Left ventricle myocardium inferior (tissue), 1 donor: ENCODE measurements around the gene PTPRT. TPM values are rescaled to one million over a fixed set of nuclear protein-coding genes. Genes with fewer than 3 reads are reported as not detected.

Source experiments
- DNase-seq: peaks from one replicate; pipeline ENCODE4 v3.0.0-alpha.2; 2020
- H3K27ac ChIP-seq: fragments of 200-600 bp; replicated peaks from 2 replicates; pipeline ENCODE4 v1.8.0; 2021
- H3K27me3 ChIP-seq: fragments of 200-600 bp; 2 replicates; pipeline ENCODE4 v1.8.0; 2021; ENCODE audit warnings: low read depth
- H3K36me3 ChIP-seq: fragments of 200-600 bp; 2 replicates; pipeline ENCODE4 v1.8.0; 2021
- H3K4me1 ChIP-seq: fragments of 200-600 bp; 2 replicates; pipeline ENCODE4 v1.8.0; 2021
- H3K4me3 ChIP-seq: fragments of 200-600 bp; 2 replicates; pipeline ENCODE4 v1.8.0; 2021; ENCODE audit warnings: mild to moderate bottlenecking, moderate library complexity
- H3K9me3 ChIP-seq: fragments of 200-600 bp; replicated peaks from 2 replicates; pipeline ENCODE4 v1.8.0; 2021
- intact Hi-C: fragments of 100-400 bp; cut with micrococcal nuclease; formaldehyde crosslinking; loops from one replicate; pipeline ENCODE4 v1.11.0; 2022
- total RNA-seq: library from RNA; stranded (reverse); fragmentation: NEBNext Ultra II Directional; extraction: Animal tissue kit (Norgen Biotek cat#: 25700); gene quantifications from one replicate; pipeline ENCODE4 v1.2.1, GENCODE V29; 2021
- TF ChIP-seq, protein P1 (sequence below): fragments of 200-600 bp; IDR thresholded peaks from 2 replicates; pipeline ENCODE4 v1.8.0; 2021; ENCODE audit warnings: antibody characterized with exemption, mild to moderate bottlenecking, borderline replicate concordance
- donor health status: DM: no; HTN: yes; CAD: no; lungs with severe emphysema.

PTPRT gene
- total RNA-seq, 1 donor from 2014 or later = 0.08 TPM

DNA sequence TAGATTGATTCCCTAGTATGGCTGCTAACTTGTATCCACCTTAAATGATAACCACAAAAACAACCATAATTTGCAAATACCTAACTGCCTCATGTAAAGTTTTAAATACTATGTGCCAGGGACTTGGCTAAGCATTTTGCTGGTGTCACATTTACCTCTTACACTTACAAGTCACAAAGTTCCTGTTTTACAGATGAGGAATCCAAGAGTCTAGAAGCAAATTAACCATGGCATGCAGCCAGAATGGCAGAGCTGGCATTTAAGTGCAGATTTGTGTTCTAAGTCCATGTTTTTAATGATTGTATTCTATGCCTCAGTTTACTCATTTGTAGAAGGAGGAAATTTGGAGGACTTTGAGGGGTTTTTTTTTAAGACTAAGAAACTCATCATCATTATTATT, 696.7 kb downstream of the PTPRT start:
- no peak for DNase-seq
- no peaks in the 10 kb centered on the region for H3K36me3 ChIP-seq
- TF ChIP-seq, protein P1, sequence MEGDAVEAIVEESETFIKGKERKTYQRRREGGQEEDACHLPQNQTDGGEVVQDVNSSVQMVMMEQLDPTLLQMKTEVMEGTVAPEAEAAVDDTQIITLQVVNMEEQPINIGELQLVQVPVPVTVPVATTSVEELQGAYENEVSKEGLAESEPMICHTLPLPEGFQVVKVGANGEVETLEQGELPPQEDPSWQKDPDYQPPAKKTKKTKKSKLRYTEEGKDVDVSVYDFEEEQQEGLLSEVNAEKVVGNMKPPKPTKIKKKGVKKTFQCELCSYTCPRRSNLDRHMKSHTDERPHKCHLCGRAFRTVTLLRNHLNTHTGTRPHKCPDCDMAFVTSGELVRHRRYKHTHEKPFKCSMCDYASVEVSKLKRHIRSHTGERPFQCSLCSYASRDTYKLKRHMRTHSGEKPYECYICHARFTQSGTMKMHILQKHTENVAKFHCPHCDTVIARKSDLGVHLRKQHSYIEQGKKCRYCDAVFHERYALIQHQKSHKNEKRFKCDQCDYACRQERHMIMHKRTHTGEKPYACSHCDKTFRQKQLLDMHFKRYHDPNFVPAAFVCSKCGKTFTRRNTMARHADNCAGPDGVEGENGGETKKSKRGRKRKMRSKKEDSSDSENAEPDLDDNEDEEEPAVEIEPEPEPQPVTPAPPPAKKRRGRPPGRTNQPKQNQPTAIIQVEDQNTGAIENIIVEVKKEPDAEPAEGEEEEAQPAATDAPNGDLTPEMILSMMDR = no peak
- no peak overlapping the region for H3K4me3 ChIP-seq
- H3K27me3 ChIP-seq = no peaks in the 10 kb centered on the region
- intact Hi-C loops = no loop called here
- H3K27ac ChIP-seq = no peak overlapping the region
- no peaks in the 10 kb centered on the region for H3K9me3 ChIP-seq
- no peaks in the 10 kb centered on the region for H3K4me1 ChIP-seq

DNA sequence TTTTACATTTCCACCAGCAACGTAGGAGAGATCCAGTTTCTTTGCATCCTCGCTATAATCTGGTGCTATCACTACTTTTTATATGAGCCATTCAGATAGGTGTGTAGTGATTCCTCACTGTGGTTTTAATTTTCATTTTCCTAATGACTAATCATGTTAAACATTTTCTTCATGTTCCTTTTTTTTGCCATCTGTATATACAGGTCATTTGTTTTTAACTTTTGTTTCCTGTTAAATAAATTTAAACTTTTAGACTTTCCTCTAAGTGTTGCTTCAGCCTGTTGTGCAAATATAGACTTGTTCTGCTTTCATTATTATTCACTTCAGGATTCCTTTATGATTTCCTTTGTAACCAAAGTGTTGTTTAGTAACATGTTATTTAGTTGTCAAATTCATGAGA, 697.4 kb downstream of the PTPRT start:
- intact Hi-C loops = no loop called here

DNA sequence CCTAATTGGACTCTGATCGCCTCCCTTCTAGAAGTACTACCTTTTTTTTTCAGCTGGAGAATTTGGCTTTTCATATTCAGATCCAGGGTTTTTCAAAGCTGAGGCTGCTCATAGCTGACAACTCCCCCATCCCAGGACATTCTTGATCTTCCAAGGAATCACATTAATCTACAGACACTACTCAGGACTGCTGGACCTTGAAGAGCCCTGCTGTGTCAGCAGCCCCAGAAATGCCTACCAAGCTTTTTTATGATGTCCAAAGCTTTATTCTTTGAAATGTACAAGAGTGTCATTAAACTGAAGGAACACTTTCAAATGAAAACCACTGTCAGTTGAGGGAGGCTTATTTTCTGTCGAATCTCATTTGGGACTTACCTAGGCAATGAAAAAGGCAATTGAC, 704.1 kb downstream of the PTPRT start:
- Histone ChIP-seq H3K4me1 (peaks cover 7% of the 10 kb centered on the region), H3K4me3 (no peak overlapping the region), H3K36me3 (no peaks in the 10 kb centered on the region), H3K27ac (peak overlapping the region; percentile 80), H3K9me3 (no peaks in the 10 kb centered on the region), H3K27me3 (peaks cover 3% of the 10 kb centered on the region)
- no peak for DNase-seq
- TF ChIP-seq, protein P1 = no peak
- intact Hi-C loops = no loop called here

More for the DNA sequence above, 697.4 kb downstream of the PTPRT start:
- Histone ChIP-seq H3K4me3 (no peak overlapping the region), H3K36me3 (no peaks in the 10 kb centered on the region), H3K4me1 (no peaks in the 10 kb centered on the region), H3K27me3 (no peaks in the 10 kb centered on the region), H3K9me3 (no peaks in the 10 kb centered on the region), H3K27ac (no peak overlapping the region)
- no peak for DNase-seq
- TF ChIP-seq, protein P1 = no peak

DNA sequence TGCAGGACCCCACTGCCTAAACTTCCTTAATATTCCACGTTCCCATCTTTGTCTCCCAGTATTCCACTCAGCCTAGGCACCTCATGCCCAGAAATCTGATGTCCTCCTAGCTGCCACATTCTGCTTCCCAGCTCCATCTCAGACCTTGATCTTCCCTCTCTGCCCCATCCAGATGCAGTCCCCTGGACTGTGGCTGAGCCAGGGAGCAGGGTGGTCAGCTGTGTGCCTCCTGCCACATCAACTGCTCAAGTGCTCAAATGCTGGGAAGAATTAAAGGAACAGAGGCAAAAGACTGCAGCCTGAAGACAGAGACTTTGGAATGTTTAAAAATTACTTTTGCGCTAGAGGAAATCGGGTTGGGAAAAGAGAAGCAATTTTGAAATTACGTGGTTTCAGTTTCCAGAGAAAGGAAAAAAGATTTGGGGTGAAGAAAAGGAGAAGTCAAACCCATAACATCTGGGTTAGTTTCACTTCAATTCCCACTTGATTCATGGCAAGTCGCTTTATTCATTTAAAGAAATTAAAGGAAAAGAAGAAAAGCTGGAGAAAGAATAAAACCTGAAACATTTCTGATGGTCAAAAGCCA, 704.8 kb downstream of the PTPRT start:
- H3K4me3 ChIP-seq = no peak overlapping the region

DNA sequence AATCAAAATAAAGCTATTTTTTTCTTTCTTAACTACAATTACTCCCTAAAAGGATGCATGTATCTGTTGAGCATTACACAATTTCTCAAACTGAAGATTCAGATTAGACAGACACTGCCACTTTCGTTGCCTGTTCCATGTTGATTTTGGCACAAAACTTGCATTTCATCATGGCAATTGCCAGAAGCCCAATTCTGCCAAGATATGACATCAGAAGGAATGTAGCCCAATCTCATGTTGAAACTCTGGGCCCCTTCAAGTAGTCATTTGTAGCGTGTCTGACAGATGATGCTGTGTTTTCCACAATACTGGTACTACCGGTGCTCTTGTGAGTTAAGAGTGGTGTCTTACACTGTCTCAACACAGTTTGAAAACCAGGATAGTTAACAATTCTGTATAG, 705.4 kb downstream of the PTPRT start:
- H3K4me3 ChIP-seq = no peak overlapping the region
- TF ChIP-seq, protein P1 = no peak
- no peaks in the 10 kb centered on the region for H3K9me3 ChIP-seq
- peak overlapping the region; percentile 80 for H3K27ac ChIP-seq
- intact Hi-C loops = no loop called here
- peaks cover 7% of the 10 kb centered on the region for H3K4me1 ChIP-seq
- no peak for DNase-seq
- H3K27me3 ChIP-seq = peaks cover 3% of the 10 kb centered on the region
- no peaks in the 10 kb centered on the region for H3K36me3 ChIP-seq

More for the DNA sequence above, 704.8 kb downstream of the PTPRT start:
- peaks cover 3% of the 10 kb centered on the region for H3K27me3 ChIP-seq
- peaks cover 7% of the 10 kb centered on the region for H3K4me1 ChIP-seq
- H3K9me3 ChIP-seq = no peaks in the 10 kb centered on the region
- TF ChIP-seq, protein P1 = no peak
- intact Hi-C loops = no loop called here
- H3K27ac ChIP-seq = peak overlapping the region; percentile 80
- no peak for DNase-seq
- no peaks in the 10 kb centered on the region for H3K36me3 ChIP-seq
